PC-3 (cell line): ENCODE results near the gene CAMK1D. TPM values are rescaled to one million over a fixed set of nuclear protein-coding genes. Genes with fewer than 3 reads are reported as not detected.

Experiments
- ATAC-seq: fragments of 200-7000 bp; cut with Tn5 transposase; 2 replicates; pipeline ENCODE4 v1.9.1; 2020; ENCODE audit warnings: mild to moderate bottlenecking, moderate library complexity
- BruUV-seq: library from RNA; stranded (reverse); fragments of 400-500 nt; replicated peaks from 2 replicates; lab custom pipeline; 2021; lab: Mats Ljungman, UMichigan
- CTCF ChIA-PET: fragments of 300-600 bp; sonication (Branson Sonifier 250); formaldehyde crosslinking; loops from one replicate; lab custom pipeline; 2022; ENCODE audit warnings: antibody characterized with exemption; lab: Charles Lee
- POLR2A ChIA-PET: fragments of 300-600 bp; sonication (Branson Sonifier 250); formaldehyde crosslinking; loops from one replicate; lab custom pipeline; 2022; ENCODE audit warnings: antibody characterized with exemption; ENCODE audit not compliant: unreplicated experiment; lab: Charles Lee
- DNase-seq: peaks from one replicate; pipeline ENCODE4 v3.0.0-alpha.2; 2015
- H2AFZ ChIP-seq: fragments of 300-600 bp; sonication (generic); 2 replicates; pipeline ENCODE4 v1.6.0; 2016; ENCODE audit warnings: antibody characterized with exemption, low read length
- H3F3A ChIP-seq: fragments of 300-600 bp; sonication (generic); one replicate; pipeline ENCODE4 v1.6.0; 2017; ENCODE audit warnings: antibody characterized with exemption, low read length, control low read depth, mild to moderate bottlenecking; ENCODE audit not compliant: unreplicated experiment
- H3K27ac ChIP-seq: fragments of 300-600 bp; sonication (generic); 2 replicates; pipeline ENCODE4 v1.5.1; 2016; ENCODE audit warnings: mild to moderate bottlenecking, low read length
- H3K27me3 ChIP-seq: fragments of 300-600 bp; sonication (generic); 2 replicates; pipeline ENCODE4 v1.6.1; 2016; ENCODE audit warnings: low read length, mixed read lengths
- H3K36me3 ChIP-seq: fragments of 300-600 bp; sonication (generic); 2 replicates; pipeline ENCODE4 v1.6.1; 2016; ENCODE audit warnings: low read depth, mixed run types, low read length, mixed read lengths
- H3K4me1 ChIP-seq: fragments of 300-600 bp; sonication (generic); 2 replicates; pipeline ENCODE4 v1.5.1; 2016; ENCODE audit warnings: low read length; ENCODE audit not compliant: insufficient read depth
- H3K4me2 ChIP-seq: fragments of 300-600 bp; sonication (generic); 2 replicates; pipeline ENCODE4 v1.6.0; 2016; ENCODE audit warnings: low read length
- H3K4me3 ChIP-seq: fragments of 300-600 bp; sonication (generic); 2 replicates; pipeline ENCODE4 v1.5.1; 2016; ENCODE audit warnings: mild to moderate bottlenecking, low read length, mixed read lengths
- H3K79me2 ChIP-seq: fragments of 300-600 bp; sonication (generic); 2 replicates; pipeline ENCODE4 v1.6.1; 2017; ENCODE audit warnings: low read length, mixed read lengths
- H3K9ac ChIP-seq: fragments of 300-600 bp; sonication (generic); 2 replicates; pipeline ENCODE4 v1.6.0; 2016; ENCODE audit warnings: mild to moderate bottlenecking, low read length
- H3K9me2 ChIP-seq: fragments of 300-600 bp; sonication (generic); replicated peaks from 2 replicates; pipeline ENCODE4 v1.6.1; 2016; ENCODE audit warnings: mixed run types, low read length, mixed read lengths
- H3K9me3 ChIP-seq: fragments of 300-600 bp; sonication (generic); 2 replicates; pipeline ENCODE4 v1.6.1; 2016; ENCODE audit warnings: low read length, mixed read lengths
- H4K20me1 ChIP-seq: fragments of 300-600 bp; sonication (generic); 2 replicates; pipeline ENCODE4 v1.6.1; 2016; ENCODE audit warnings: low read length, mixed read lengths
- EZH2 ChIP-seq: fragments of 300-600 bp; sonication (generic); IDR thresholded peaks from one replicate; pipeline ENCODE4 v1.6.1; 2017; ENCODE audit warnings: antibody characterized with exemption, mild to moderate bottlenecking, low read length; ENCODE audit not compliant: unreplicated experiment
- EZH2phosphoT487 ChIP-seq: fragments of 300-600 bp; sonication (generic); IDR thresholded peaks from 2 replicates; pipeline ENCODE4 v1.6.1; 2018; ENCODE audit warnings: mild to moderate bottlenecking, antibody characterized with exemption, low read length, borderline replicate concordance
- intact Hi-C: fragments of 100-400 bp; cut with micrococcal nuclease; formaldehyde crosslinking; loops from 2 replicates; pipeline ENCODE4 v1.9.0; 2023
- total RNA-seq: library from RNA; depleted of rRNA; stranded (reverse); fragments of >200 nt; gene quantifications from 2 replicates; pipeline ENCODE4 v1.2.3, GENCODE V29; 2014
- TF ChIP-seq, protein P1 (sequence below): fragments of 300-600 bp; sonication (generic); conservative IDR thresholded peaks from 2 replicates; pipeline ENCODE4 v1.5.1; 2017; ENCODE audit warnings: antibody characterized with exemption, low read depth, mild to moderate bottlenecking, low read length

Gene CAMK1D
- total RNA-seq, 1 experiment from 2014 or later, result 1.3 TPM

GRCh38 chr10:12655940-12656339 is 306.6 kb downstream of the CAMK1D start:
- BruUV-seq, result no TSS peak
- ChIA-PET POLR2A (interaction anchor here (1.0 kb wide), 1 partner anchor 48 kb away, joined by 22 read pairs; no protein-coding TSS in a partner anchor), CTCF (interaction anchor here (0.6 to 1.5 kb wide), 10 partner anchors 12 to 392 kb away, joined by 3 to 9 read pairs (median 6); no protein-coding TSS in a partner anchor)
- H3K4me3 ChIP-seq, result no peak overlapping the region
- H3K27me3 ChIP-seq, result no peaks in the 10 kb centered on the region
- H3K9me2 ChIP-seq, result no peaks in the 10 kb centered on the region
- TF ChIP-seq, protein P1, sequence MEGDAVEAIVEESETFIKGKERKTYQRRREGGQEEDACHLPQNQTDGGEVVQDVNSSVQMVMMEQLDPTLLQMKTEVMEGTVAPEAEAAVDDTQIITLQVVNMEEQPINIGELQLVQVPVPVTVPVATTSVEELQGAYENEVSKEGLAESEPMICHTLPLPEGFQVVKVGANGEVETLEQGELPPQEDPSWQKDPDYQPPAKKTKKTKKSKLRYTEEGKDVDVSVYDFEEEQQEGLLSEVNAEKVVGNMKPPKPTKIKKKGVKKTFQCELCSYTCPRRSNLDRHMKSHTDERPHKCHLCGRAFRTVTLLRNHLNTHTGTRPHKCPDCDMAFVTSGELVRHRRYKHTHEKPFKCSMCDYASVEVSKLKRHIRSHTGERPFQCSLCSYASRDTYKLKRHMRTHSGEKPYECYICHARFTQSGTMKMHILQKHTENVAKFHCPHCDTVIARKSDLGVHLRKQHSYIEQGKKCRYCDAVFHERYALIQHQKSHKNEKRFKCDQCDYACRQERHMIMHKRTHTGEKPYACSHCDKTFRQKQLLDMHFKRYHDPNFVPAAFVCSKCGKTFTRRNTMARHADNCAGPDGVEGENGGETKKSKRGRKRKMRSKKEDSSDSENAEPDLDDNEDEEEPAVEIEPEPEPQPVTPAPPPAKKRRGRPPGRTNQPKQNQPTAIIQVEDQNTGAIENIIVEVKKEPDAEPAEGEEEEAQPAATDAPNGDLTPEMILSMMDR, result no peak
- no peak for TF ChIP-seq EZH2
- no peak for TF ChIP-seq EZH2phosphoT487
- DNase-seq (no peak), ATAC-seq (no peak)
- no peaks in the 10 kb centered on the region for H3K4me1 ChIP-seq
- H3K79me2 ChIP-seq, result no peaks in the 10 kb centered on the region
- intact Hi-C loops, result loop anchor here (1.0 to 10.0 kb wide), 3 partner anchors 55 to 392 kb away; no protein-coding TSS in a partner anchor
- no peak overlapping the region for H3K4me2 ChIP-seq
- no peaks in the 10 kb centered on the region for H3F3A ChIP-seq
- H2AFZ ChIP-seq, result no peak overlapping the region
- H3K9ac ChIP-seq, result no peak overlapping the region
- no peaks in the 10 kb centered on the region for H4K20me1 ChIP-seq
- no peaks in the 10 kb centered on the region for H3K9me3 ChIP-seq
- H3K27ac ChIP-seq, result no peak overlapping the region
- H3K36me3 ChIP-seq, result no peaks in the 10 kb centered on the region; the same call in 1 of the 2 replicates

- Histone ChIP-seq H3K27me3 (no peaks in the 10 kb centered on the region), H3K9me3 (no peaks in the 10 kb centered on the region), H3F3A (no peaks in the 10 kb centered on the region), H3K4me2 (no peak overlapping the region), H3K79me2 (no peaks in the 10 kb centered on the region), H3K9me2 (no peaks in the 10 kb centered on the region), H3K9ac (no peak overlapping the region), H3K4me3 (no peak overlapping the region), H4K20me1 (no peaks in the 10 kb centered on the region), H2AFZ (no peak overlapping the region), H3K27ac (no peak overlapping the region), H3K36me3 (no peaks in the 10 kb centered on the region; the same call in 1 of the 2 replicates), H3K4me1 (no peaks in the 10 kb centered on the region)
- DNase-seq, result peak; percentile 60
- intact Hi-C loops, result loop anchor here (1.0 to 10.0 kb wide), 3 partner anchors 55 to 392 kb away; no protein-coding TSS in a partner anchor
- no peak for TF ChIP-seq EZH2phosphoT487
- TF ChIP-seq, protein P1, result peak; percentile 76
- POLR2A ChIA-PET, result interaction anchor here (1.0 kb wide), 1 partner anchor 47 kb away, joined by 22 read pairs; no protein-coding TSS in a partner anchor
- CTCF ChIA-PET, result interaction anchor here (0.5 to 1.5 kb wide), 12 partner anchors 11 to 392 kb away, joined by 3 to 9 read pairs (median 6); partner anchors contain the start of gene CAMK1D
- ATAC-seq, result peak; percentile 43
- no TSS peak for BruUV-seq
These were observed 307.3 kb downstream of the CAMK1D start for GRCh38 chr10:12656518-12657142.

GRCh38 chr10:12657489-12657888 is 308.1 kb downstream of the CAMK1D start:
- intact Hi-C loops, result loop anchor here (10.0 kb wide), 1 partner anchor 193 kb away; no protein-coding TSS in a partner anchor
- H3K79me2 ChIP-seq, result no peaks in the 10 kb centered on the region
- CTCF ChIA-PET, result interaction anchor here (1.3 kb wide), 1 partner anchor 393 kb away, joined by 9 read pairs; no protein-coding TSS in a partner anchor

More at GRCh38 chr10:12657489-12657888, 308.1 kb downstream of the CAMK1D start:
- no peaks in the 10 kb centered on the region for H4K20me1 ChIP-seq
- H2AFZ ChIP-seq, result no peak overlapping the region
- POLR2A ChIA-PET, result no interaction called here
- H3K4me3 ChIP-seq, result no peak overlapping the region
- BruUV-seq, result no TSS peak
- H3K36me3 ChIP-seq, result no peaks in the 10 kb centered on the region; the same call in 1 of the 2 replicates
- no peak for ATAC-seq
- no peaks in the 10 kb centered on the region for H3K27me3 ChIP-seq
- no peaks in the 10 kb centered on the region for H3K4me1 ChIP-seq
- no peak overlapping the region for H3K4me2 ChIP-seq
- H3K9ac ChIP-seq, result no peak overlapping the region
- DNase-seq, result no peak
- H3F3A ChIP-seq, result no peaks in the 10 kb centered on the region
- no peak for TF ChIP-seq EZH2phosphoT487
- TF ChIP-seq EZH2, result no peak
- TF ChIP-seq, protein P1, result no peak
- H3K9me3 ChIP-seq, result no peaks in the 10 kb centered on the region
- H3K27ac ChIP-seq, result no peak overlapping the region
- H3K9me2 ChIP-seq, result no peaks in the 10 kb centered on the region
